ENCODE data around the gene PLPP4. TPM values are rescaled to one million over a fixed set of nuclear protein-coding genes. Genes with fewer than 3 reads are reported as not detected.

The PLPP4 gene
- total and polyA plus RNA-seq, 11 donors: 0.29 TPM; not detected in 10

- Histone ChIP-seq H3K27ac (no peak overlapping the region), H3K4me3 (no peak overlapping the region), H3K36me3 (no peaks in the 10 kb centered on the region), H3K9me3 (peaks cover 0 to 25% (median 12%) of the 10 kb centered on the region in 12 donors), H3K27me3 (no peaks in the 10 kb centered on the region), H3K4me1 (no peaks in the 10 kb centered on the region)
- no peak for ATAC-seq
- no peak for DNase-seq
- 65 to 91% (median 90%) methylated on average over 2 of the region's 2 CpGs for WGBS, 4 donors
- intact Hi-C loops (cut with DNase I): no loop called here
- TF ChIP-seq, protein P1, sequence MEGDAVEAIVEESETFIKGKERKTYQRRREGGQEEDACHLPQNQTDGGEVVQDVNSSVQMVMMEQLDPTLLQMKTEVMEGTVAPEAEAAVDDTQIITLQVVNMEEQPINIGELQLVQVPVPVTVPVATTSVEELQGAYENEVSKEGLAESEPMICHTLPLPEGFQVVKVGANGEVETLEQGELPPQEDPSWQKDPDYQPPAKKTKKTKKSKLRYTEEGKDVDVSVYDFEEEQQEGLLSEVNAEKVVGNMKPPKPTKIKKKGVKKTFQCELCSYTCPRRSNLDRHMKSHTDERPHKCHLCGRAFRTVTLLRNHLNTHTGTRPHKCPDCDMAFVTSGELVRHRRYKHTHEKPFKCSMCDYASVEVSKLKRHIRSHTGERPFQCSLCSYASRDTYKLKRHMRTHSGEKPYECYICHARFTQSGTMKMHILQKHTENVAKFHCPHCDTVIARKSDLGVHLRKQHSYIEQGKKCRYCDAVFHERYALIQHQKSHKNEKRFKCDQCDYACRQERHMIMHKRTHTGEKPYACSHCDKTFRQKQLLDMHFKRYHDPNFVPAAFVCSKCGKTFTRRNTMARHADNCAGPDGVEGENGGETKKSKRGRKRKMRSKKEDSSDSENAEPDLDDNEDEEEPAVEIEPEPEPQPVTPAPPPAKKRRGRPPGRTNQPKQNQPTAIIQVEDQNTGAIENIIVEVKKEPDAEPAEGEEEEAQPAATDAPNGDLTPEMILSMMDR (IDR thresholded peaks at IDR 0.05): no peak
- no peak for TF ChIP-seq POLR2A (IDR thresholded peaks at IDR 0.05)
These were observed 96.9 kb downstream of the PLPP4 start for GRCh38 chr10:120553911-120554310.

DNA sequence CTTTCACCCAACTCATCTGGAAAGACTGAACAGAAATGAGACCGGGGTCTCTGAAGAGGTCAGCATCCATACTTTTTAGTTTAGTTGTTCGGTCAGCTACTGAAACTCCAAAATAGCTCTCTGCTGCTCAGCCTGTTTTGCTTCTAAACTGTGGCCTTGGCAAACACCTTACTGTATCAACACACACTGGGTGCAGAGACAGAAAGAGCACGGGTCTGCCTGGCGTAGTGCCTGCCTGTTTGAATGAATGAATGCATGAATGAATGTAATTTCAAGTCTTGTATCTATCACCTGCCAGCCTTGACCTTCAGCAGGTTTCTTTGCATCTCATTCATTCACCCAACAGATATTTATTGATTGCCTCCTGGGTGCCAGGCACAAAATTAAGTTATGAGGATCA lies 98.4 kb downstream of the PLPP4 start:
- 59 to 73% (median 63%) methylated on average over 4 of the region's 4 CpGs for WGBS, 4 donors

DNA sequence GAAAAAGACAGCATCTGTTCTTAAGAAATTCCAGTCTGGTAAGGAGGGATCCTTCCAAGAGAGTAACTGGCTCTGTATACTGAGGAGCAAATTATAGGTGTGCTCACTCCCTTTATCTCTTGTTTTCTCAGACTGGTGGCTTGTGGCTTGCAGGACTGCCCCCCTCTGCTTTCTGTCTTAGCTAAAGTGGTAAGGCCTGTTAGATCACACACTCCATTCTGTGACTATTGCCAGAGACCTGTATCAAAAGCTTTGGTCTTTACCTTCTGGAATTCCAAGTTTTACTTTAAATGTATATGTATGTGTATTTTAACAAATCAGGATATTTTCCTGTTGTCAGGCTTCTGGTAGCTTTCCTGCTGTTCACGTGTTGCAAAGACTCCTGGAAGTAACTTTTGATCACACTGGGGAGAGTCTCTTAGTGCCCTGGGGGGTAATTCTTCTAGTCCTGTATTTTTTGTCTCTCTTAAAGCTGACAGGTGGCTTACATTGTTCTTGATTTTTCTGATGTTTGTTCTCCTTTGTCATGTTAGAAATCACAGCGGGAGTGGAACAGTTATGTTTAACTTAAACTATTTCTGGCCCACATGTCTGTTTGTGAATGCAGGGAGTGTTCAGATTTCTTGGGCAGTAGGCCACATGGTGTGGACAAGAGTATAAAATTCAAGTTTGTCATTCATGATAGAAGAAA lies 99.0 kb downstream of the PLPP4 start:
- Histone ChIP-seq H3K27ac (no peak overlapping the region), H3K4me1 (no peaks in the 10 kb centered on the region), H3K36me3 (no peaks in the 10 kb centered on the region), H3K9me3 (peaks cover 0 to 25% (median 12%) of the 10 kb centered on the region in 12 donors), H3K4me3 (no peak overlapping the region), H3K27me3 (no peaks in the 10 kb centered on the region)
- intact Hi-C loops (cut with DNase I): no loop called here
- no peak for TF ChIP-seq POLR2A (IDR thresholded peaks at IDR 0.05)
- TF ChIP-seq, protein P1 (IDR thresholded peaks at IDR 0.05): no peak
- DNase-seq: no peak
- WGBS, 4 donors: 26 to 41% (median 35%) methylated on average over 2 of the region's 2 CpGs
- ATAC-seq: no peak

More for the DNA sequence above, 98.4 kb downstream of the PLPP4 start:
- Histone ChIP-seq H3K4me1 (no peaks in the 10 kb centered on the region), H3K4me3 (no peak overlapping the region), H3K27me3 (no peaks in the 10 kb centered on the region), H3K27ac (no peak overlapping the region), H3K36me3 (no peaks in the 10 kb centered on the region), H3K9me3 (peaks cover 0 to 25% (median 12%) of the 10 kb centered on the region in 12 donors)
- DNase-seq (no peak), ATAC-seq (no peak)
- TF ChIP-seq POLR2A (IDR thresholded peaks at IDR 0.05): no peak
- TF ChIP-seq, protein P1 (IDR thresholded peaks at IDR 0.05): no peak
- intact Hi-C loops (cut with DNase I): no loop called here

DNA sequence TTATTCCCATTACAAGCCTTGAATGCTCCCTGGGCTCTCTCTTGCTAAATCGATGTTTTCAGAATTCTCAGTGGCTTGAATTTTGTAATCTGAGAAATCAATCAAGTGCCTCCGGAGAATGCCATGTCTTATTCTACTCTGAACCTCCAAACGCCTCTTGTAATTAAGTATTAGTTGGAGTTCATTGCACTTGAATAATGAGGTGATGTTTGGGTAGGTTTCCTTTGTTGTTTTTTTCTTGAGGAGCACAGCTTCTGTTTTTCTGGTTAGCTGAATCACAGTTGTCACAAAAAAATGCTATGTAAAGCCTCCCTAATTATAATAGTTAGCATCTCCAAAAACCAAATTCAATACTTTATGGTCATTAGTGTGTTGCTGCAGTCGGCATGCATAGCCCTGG lies 100.3 kb downstream of the PLPP4 start:
- DNase-seq (no peak), ATAC-seq (no peak)
- no peaks in the 10 kb centered on the region for H3K36me3 ChIP-seq
- TF ChIP-seq, protein P1 (IDR thresholded peaks at IDR 0.05): no peak
- no peak for TF ChIP-seq POLR2A (IDR thresholded peaks at IDR 0.05)
- H3K27me3 ChIP-seq: no peaks in the 10 kb centered on the region
- no peaks in the 10 kb centered on the region for H3K4me1 ChIP-seq
- H3K27ac ChIP-seq: no peak overlapping the region
- 59 to 65% (median 63%) methylated on average over 4 of the region's 4 CpGs for WGBS, 4 donors
- no peak overlapping the region for H3K4me3 ChIP-seq
- intact Hi-C loops (cut with DNase I): no loop called here
- H3K9me3 ChIP-seq: peaks cover 0 to 25% (median 12%) of the 10 kb centered on the region in 12 donors
